CD4-positive, alpha-beta T cell treated with Interleukin-2 at 100 ng/mL for 4 hours (primary cell): ENCODE measurements around the gene ZNF124.

Source experiments
- DNase-seq: peaks from one replicate; pipeline ENCODE4 v3.0.0-alpha.2; 2020; ENCODE audit warnings: low spot score

ZNF124 gene

DNA sequence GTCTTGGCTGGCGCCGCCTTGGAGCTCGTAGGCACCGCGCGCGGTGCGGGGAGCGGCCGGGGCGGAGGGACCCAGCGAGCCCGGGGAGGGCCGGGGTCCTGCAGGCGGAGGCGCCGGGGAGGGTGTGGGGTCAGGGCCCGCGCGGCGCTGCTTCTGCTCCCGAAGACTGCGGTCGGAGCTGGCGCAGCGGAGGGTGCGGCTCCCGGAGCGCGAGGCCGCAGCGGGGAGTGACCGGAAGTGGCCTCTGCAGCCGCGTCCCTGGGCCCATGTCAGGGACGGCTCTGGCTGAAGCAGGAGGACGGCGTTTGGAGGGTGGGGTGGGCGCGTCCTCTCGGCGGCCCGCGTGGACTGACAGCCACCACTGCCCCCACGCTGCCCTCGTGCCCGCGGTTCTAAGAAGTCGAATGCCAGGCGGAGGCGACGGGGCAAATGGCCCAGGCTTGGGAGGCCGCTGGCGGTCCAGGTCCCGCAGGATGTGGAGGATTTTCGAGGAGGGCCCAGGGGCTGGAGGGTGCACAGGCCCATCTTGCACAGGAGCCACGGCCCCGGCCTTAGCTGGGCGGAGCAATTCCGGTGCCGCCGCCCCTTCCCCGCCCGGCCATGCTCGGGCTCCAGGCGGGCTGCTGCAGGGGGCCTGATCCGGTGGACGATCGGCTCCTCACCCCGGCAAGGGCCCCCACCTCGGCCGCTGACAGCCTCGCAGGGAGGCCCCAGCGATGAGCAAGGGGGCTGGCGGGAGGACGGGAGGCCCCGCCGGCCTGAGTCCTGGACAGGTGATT, 59.9 kb downstream of the ZNF124 start:
- no peak for DNase-seq

DNA sequence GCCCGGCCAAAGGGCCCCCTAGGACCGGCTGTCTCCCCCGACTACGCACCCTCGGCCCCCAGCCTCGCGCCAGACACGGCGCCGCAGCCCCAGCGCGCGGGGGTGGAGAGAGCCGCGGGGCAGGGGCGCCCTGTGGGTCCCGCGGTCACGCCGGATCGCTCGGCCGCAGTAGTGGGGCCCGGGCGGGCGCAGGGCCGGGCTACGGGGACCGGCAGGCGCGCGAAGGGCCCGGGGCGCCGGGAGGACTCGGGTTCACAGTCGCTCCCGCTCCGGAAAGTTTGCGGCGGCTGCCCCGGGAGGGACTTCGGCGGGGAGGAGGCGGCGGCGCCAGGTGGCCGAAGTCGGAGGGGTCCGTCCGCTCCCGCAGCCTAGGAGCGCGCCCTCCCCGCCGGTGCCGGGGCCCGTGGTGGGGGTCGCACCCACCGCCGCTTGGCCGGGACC, 60.5 kb downstream of the ZNF124 start:
- DNase-seq, result no peak

DNA sequence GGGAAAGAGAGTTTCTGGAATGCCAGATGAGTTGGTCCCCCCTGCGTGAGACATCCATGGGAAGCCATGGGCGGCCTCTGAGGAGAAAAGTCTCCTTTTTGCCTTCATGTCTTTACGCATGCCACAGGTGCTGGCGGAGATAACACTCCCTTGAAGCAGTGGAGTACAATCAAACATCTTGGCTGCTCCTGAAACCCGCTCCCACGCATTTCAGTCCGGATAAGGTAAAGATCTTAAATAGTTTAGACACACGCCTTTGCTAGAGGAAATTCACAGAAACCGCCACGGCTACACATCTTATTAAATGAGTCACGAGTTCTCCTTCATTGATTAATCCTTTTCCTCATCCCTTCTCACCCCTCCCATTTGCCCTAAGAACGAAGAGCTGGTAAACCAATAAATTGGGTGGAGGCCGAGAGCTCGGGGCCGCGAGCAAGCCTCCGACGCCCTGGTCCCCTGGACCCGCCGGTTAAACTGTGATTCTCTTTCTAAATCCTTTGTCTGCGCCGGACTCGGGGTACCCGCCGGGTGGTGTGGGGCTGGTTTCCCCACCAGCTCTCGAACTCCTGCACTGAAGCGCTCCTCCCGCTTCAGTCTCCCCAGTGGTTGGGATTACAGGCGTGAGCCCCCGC, 61.1 kb downstream of the ZNF124 start:
- DNase-seq, result peak; percentile 20

DNA sequence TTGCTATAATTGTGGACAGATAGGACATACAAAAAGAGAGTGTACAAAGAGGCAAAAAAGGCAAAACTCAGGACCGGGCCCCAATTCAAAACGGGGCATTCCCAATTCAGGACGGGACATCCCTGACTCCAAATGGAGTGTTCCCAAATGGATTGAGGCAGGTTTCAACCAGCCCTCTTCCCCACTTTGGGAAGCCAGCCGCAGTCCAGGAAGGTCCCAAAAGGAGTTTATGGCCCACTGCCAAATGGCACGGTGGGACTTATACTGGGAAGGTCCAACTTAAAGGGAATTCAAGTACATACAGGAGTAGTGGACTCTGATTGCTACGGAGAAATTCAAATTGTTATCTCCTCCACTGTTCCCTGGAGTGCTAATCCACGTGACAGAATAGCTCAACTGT, 64.1 kb downstream of the ZNF124 start:
- no peak for DNase-seq

GRCh38 chr1:247105966-247106365, 65.9 kb downstream of the ZNF124 start:
- no peak for DNase-seq
